ENCODE measurements around the gene PLCL2.
A peak's percentile ranks its signal among the peaks of the same experiment; 100 is the strongest.

PLCL2 gene

DNA sequence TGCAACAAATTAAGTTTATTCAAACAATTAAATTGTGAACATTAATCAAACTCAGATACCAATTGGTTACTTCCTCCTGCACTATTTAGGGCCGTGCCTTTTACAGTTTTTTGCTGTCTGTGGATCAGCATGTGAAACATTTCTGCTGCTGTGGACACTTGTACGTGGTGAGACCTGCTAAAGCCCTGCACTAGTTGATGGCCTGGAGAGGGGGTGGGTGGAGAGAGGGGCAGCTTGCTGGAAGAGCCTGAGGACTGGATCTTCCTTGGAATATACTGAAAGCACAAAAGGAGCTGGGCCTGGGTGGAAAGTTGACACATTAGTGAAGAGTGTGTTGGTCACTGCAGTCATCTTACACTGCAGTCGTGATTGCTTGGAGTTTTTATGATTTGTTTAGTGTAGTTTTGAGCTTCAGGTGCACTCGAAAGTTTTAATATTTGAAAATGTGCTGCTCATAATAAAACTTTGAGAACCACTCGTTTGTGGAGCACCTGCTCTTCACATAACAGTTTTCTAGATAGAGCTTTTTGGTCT, 11.4 kb downstream of the PLCL2 start:
- Histone ChIP-seq H3K36me3 (replicated peaks; ENCODE audit: low read depth, low read length) (no peaks in the 10 kb centered on the region), H2AFZ (ENCODE audit: low read depth, low read length) (no peak overlapping the region), H3K27me3 (ENCODE audit: low read depth, low read length) (no peaks in the 10 kb centered on the region), H3K4me2 (ENCODE audit: low read length) (peak overlapping the region; percentile 77), H3K9ac (ENCODE audit: low read length) (no peak overlapping the region), H3K9me3 (ENCODE audit: insufficient read depth, low read length) (no peaks in the 10 kb centered on the region), H4K20me1 (ENCODE audit: insufficient read depth, low read length) (peaks cover 31% of the 10 kb centered on the region), H3K4me1 (ENCODE audit: low read length) (peaks cover 26% of the 10 kb centered on the region), H3K79me2 (ENCODE audit: low read length) (peaks cover 64% of the 10 kb centered on the region), H3K4me3 (ENCODE audit: low read length) (peak overlapping the region; percentile 62), H3K27ac (ENCODE audit: low read length) (no peak overlapping the region)
- TF ChIP-seq CTCF (IDR thresholded peaks at IDR 0.05; ENCODE audit: low read depth, low read length) (no peak), EZH2phosphoT487 (IDR thresholded peaks at IDR 0.05; ENCODE audit: low read depth) (no peak)

- H3K9me3 ChIP-seq (ENCODE audit: insufficient read depth, low read length), result no peaks in the 10 kb centered on the region
- H3K4me3 ChIP-seq (ENCODE audit: low read length), result peak overlapping the region; percentile 62
- no peaks in the 10 kb centered on the region for H3K27me3 ChIP-seq (ENCODE audit: low read depth, low read length)
- H3K36me3 ChIP-seq (replicated peaks; ENCODE audit: low read depth, low read length), result no peaks in the 10 kb centered on the region
- no peak overlapping the region for H2AFZ ChIP-seq (ENCODE audit: low read depth, low read length)
- H3K9ac ChIP-seq (ENCODE audit: low read length), result 0 out of 2 replicates have a peak overlapping the region, but pooled peaks have one; percentile 8
- no peak for TF ChIP-seq EZH2phosphoT487 (IDR thresholded peaks at IDR 0.05; ENCODE audit: low read depth)
- no peak for TF ChIP-seq CTCF (IDR thresholded peaks at IDR 0.05; ENCODE audit: low read depth, low read length)
- peaks cover 63% of the 10 kb centered on the region for H3K79me2 ChIP-seq (ENCODE audit: low read length)
- H3K4me1 ChIP-seq (ENCODE audit: low read length), result peaks cover 26% of the 10 kb centered on the region
- no peak overlapping the region for H3K27ac ChIP-seq (ENCODE audit: low read length)
- H4K20me1 ChIP-seq (ENCODE audit: insufficient read depth, low read length), result peaks cover 33% of the 10 kb centered on the region
- H3K4me2 ChIP-seq (ENCODE audit: low read length), result peak overlapping the region; percentile 77
Measured at GRCh38 chr3:16896820-16897219, 12.1 kb downstream of the PLCL2 start.

- Histone ChIP-seq H3K79me2 (ENCODE audit: low read length) (peaks cover 65% of the 10 kb centered on the region), H3K4me2 (ENCODE audit: low read length) (peak overlapping the region; percentile 77), H4K20me1 (ENCODE audit: insufficient read depth, low read length) (peaks cover 33% of the 10 kb centered on the region), H3K4me3 (ENCODE audit: low read length) (peak overlapping the region; percentile 62), H2AFZ (ENCODE audit: low read depth, low read length) (no peak overlapping the region), H3K27ac (ENCODE audit: low read length) (no peak overlapping the region), H3K27me3 (ENCODE audit: low read depth, low read length) (no peaks in the 10 kb centered on the region), H3K9ac (ENCODE audit: low read length) (0 out of 2 replicates have a peak overlapping the region, but pooled peaks have one; percentile 8), H3K36me3 (replicated peaks; ENCODE audit: low read depth, low read length) (no peaks in the 10 kb centered on the region), H3K9me3 (ENCODE audit: insufficient read depth, low read length) (no peaks in the 10 kb centered on the region), H3K4me1 (ENCODE audit: low read length) (peaks cover 26% of the 10 kb centered on the region)
- TF ChIP-seq EZH2phosphoT487 (IDR thresholded peaks at IDR 0.05; ENCODE audit: low read depth), result no peak
- TF ChIP-seq CTCF (IDR thresholded peaks at IDR 0.05; ENCODE audit: low read depth, low read length), result no peak
Measured at GRCh38 chr3:16897254-16897926, 12.6 kb downstream of the PLCL2 start.

GRCh38 chr3:16898595-16899395, 14.0 kb downstream of the PLCL2 start:
- TF ChIP-seq CTCF (IDR thresholded peaks at IDR 0.05; ENCODE audit: low read depth, low read length), result no peak
- TF ChIP-seq EZH2phosphoT487 (IDR thresholded peaks at IDR 0.05; ENCODE audit: low read depth), result no peak
- no peak overlapping the region for H3K27ac ChIP-seq (ENCODE audit: low read length)
- H3K79me2 ChIP-seq (ENCODE audit: low read length), result peaks cover 58% of the 10 kb centered on the region
- H3K36me3 ChIP-seq (replicated peaks; ENCODE audit: low read depth, low read length), result no peaks in the 10 kb centered on the region
- no peak overlapping the region for H3K9ac ChIP-seq (ENCODE audit: low read length)
- peaks cover 26% of the 10 kb centered on the region for H3K4me1 ChIP-seq (ENCODE audit: low read length)
- no peak overlapping the region for H3K4me2 ChIP-seq (ENCODE audit: low read length)
- no peak overlapping the region for H2AFZ ChIP-seq (ENCODE audit: low read depth, low read length)
- H3K27me3 ChIP-seq (ENCODE audit: low read depth, low read length), result no peaks in the 10 kb centered on the region
- no peak overlapping the region for H3K4me3 ChIP-seq (ENCODE audit: low read length)
- H4K20me1 ChIP-seq (ENCODE audit: insufficient read depth, low read length), result peaks cover 28% of the 10 kb centered on the region
- H3K9me3 ChIP-seq (ENCODE audit: insufficient read depth, low read length), result no peaks in the 10 kb centered on the region
